DND-41 (cell line): ENCODE data around the gene GNA14.

Experiments used
- ATAC-seq: fragments of 200-7000 bp; cut with Tn5 transposase; 3 replicates; pipeline ENCODE4 v1.9.1; 2021; ENCODE audit warnings: low read depth; ENCODE audit not compliant: insufficient read depth
- DNase-seq: peaks from one replicate; pipeline ENCODE4 v3.0.0-alpha.2; 2020
- H2AFZ ChIP-seq: 2 replicates; pipeline ENCODE4 v1.6.0; 2012; ENCODE audit warnings: low read depth, low read length
- H3K27ac ChIP-seq: 2 replicates; pipeline ENCODE4 v1.5.1; 2012; ENCODE audit warnings: low read length, inconsistent platforms
- H3K27me3 ChIP-seq: fragments of 200-600 bp; sonication (generic); 2 replicates; pipeline ENCODE4 v1.6.0; 2012; ENCODE audit warnings: low read length, mild to moderate bottlenecking, inconsistent platforms; ENCODE audit not compliant: insufficient read depth, poor library complexity
- H3K36me3 ChIP-seq: 2 replicates; pipeline ENCODE4 v1.5.1; 2012; ENCODE audit warnings: low read length, inconsistent platforms; ENCODE audit not compliant: insufficient read depth
- H3K4me1 ChIP-seq: 2 replicates; pipeline ENCODE4 v1.5.1; 2012; ENCODE audit warnings: mild to moderate bottlenecking, low read length; ENCODE audit not compliant: insufficient read depth
- H3K4me2 ChIP-seq: 2 replicates; pipeline ENCODE4 v1.6.0; 2012; ENCODE audit warnings: mild to moderate bottlenecking, moderate library complexity, low read length, inconsistent platforms; ENCODE audit not compliant: insufficient read depth
- H3K4me3 ChIP-seq, 2 experiments: fragments of 200-600 bp in 1 of 2; shearing (Covaris generic) in 1 of 2; 2 replicates each; pipeline ENCODE4 v1.5.1; 2012 to 2016; ENCODE audit warnings: inconsistent platforms in 2 of 2, low read length in 2 of 2, mild to moderate bottlenecking in 2 of 2, low read depth in 1 of 2, moderate library complexity in 1 of 2
- H3K79me2 ChIP-seq: 2 replicates; pipeline ENCODE4 v1.6.0; 2012; ENCODE audit warnings: low read length, inconsistent platforms; ENCODE audit not compliant: insufficient read depth
- H3K9ac ChIP-seq: 2 replicates; pipeline ENCODE4 v1.6.0; 2012; ENCODE audit warnings: low read depth, mild to moderate bottlenecking, inconsistent platforms, low read length, moderate library complexity
- H3K9me3 ChIP-seq: 2 replicates; pipeline ENCODE4 v1.5.1; 2012; ENCODE audit warnings: low read length, moderate library complexity, mild to moderate bottlenecking, inconsistent platforms; ENCODE audit not compliant: insufficient read depth, severe bottlenecking
- H4K20me1 ChIP-seq: 2 replicates; pipeline ENCODE4 v1.6.0; 2012; ENCODE audit warnings: low read length; ENCODE audit not compliant: insufficient read depth
- CTCF ChIP-seq: IDR thresholded peaks from 2 replicates; pipeline ENCODE4 v1.5.1; 2012; ENCODE audit warnings: borderline replicate concordance, low read length, moderate library complexity, mild to moderate bottlenecking; ENCODE audit not compliant: poor library complexity, severe bottlenecking; ENCODE audit errors: extremely low read depth
- EZH2 ChIP-seq: IDR thresholded peaks from 3 replicates; pipeline ENCODE4 v1.6.1; 2012; ENCODE audit warnings: borderline replicate concordance, low read depth, mild to moderate bottlenecking, moderate library complexity, low read length, inconsistent platforms; ENCODE audit not compliant: severe bottlenecking

The GNA14 gene

GRCh38 chr9:77521091-77521490, 127.0 kb downstream of the GNA14 start:
- Histone ChIP-seq H3K9ac (no peak overlapping the region), H3K4me1 (no peaks in the 10 kb centered on the region), H3K4me2 (no peak overlapping the region), H3K27me3 (no peaks in the 10 kb centered on the region), H2AFZ (no peak overlapping the region), H3K27ac (no peak overlapping the region), H4K20me1 (no peaks in the 10 kb centered on the region), H3K36me3 (no peaks in the 10 kb centered on the region), H3K9me3 (no peaks in the 10 kb centered on the region), H3K79me2 (no peaks in the 10 kb centered on the region), H3K4me3 (no peak overlapping the region)
- TF ChIP-seq EZH2: no peak
- TF ChIP-seq CTCF: no peak
- no peak for DNase-seq
- no peak for ATAC-seq

- Histone ChIP-seq H3K27me3 (no peaks in the 10 kb centered on the region), H2AFZ (no peak overlapping the region), H3K79me2 (no peaks in the 10 kb centered on the region), H3K9ac (no peak overlapping the region), H4K20me1 (no peaks in the 10 kb centered on the region), H3K9me3 (no peaks in the 10 kb centered on the region), H3K4me2 (no peak overlapping the region), H3K27ac (no peak overlapping the region), H3K4me3 (no peak overlapping the region), H3K4me1 (no peaks in the 10 kb centered on the region), H3K36me3 (no peaks in the 10 kb centered on the region)
- TF ChIP-seq CTCF: no peak
- ATAC-seq (no peak), DNase-seq (no peak)
Measured at GRCh38 chr9:77518688-77519087, 129.4 kb downstream of the GNA14 start.

- Histone ChIP-seq H3K4me1 (no peaks in the 10 kb centered on the region), H3K4me3 (no peak overlapping the region), H2AFZ (no peak overlapping the region), H3K36me3 (no peaks in the 10 kb centered on the region), H3K4me2 (no peak overlapping the region), H3K27ac (no peak overlapping the region), H3K9ac (no peak overlapping the region), H3K79me2 (no peaks in the 10 kb centered on the region), H3K9me3 (no peaks in the 10 kb centered on the region), H3K27me3 (no peaks in the 10 kb centered on the region), H4K20me1 (no peaks in the 10 kb centered on the region)
- no peak for DNase-seq
- TF ChIP-seq CTCF (no peak), EZH2 (no peak)
- ATAC-seq: no peak
Measured at GRCh38 chr9:77516781-77517180, 131.3 kb downstream of the GNA14 start.
